ES-I3 (cell line): ENCODE results near the gene VDAC1.

Source experiments
- H3K36me3 ChIP-seq: 2 replicates; pipeline ENCODE4 v1.6.1; 2013; ENCODE audit warnings: mild to moderate bottlenecking, low read length, control low read depth, moderate library complexity; ENCODE audit not compliant: insufficient read depth
- H3K4me1 ChIP-seq: 2 replicates; pipeline ENCODE4 v1.6.1; 2013; ENCODE audit warnings: mild to moderate bottlenecking, control low read depth, low read length; ENCODE audit not compliant: insufficient read depth
- H3K9ac ChIP-seq: 2 replicates; pipeline ENCODE4 v1.6.1; 2013; ENCODE audit warnings: low read depth, mild to moderate bottlenecking, low read length, moderate library complexity
- H3K9me3 ChIP-seq: 2 replicates; pipeline ENCODE4 v1.6.1; 2013; ENCODE audit warnings: mild to moderate bottlenecking, low read length, moderate library complexity; ENCODE audit not compliant: control insufficient read depth, insufficient read depth

The VDAC1 gene

GRCh38 chr5:134007581-134008265 lies 2.9 kb upstream of the VDAC1 start:
- Histone ChIP-seq H3K9me3 (no peaks in the 10 kb centered on the region), H3K9ac (peak overlapping the region; percentile 0; the same call in 1 of the 2 replicates)

GRCh38 chr5:134006115-134006514 lies 1.3 kb upstream of the VDAC1 start:
- Histone ChIP-seq H3K9ac (peak overlapping the region; percentile 73), H3K9me3 (no peaks in the 10 kb centered on the region), H3K36me3 (peaks cover 4% of the 10 kb centered on the region), H3K4me1 (peaks cover 19% of the 10 kb centered on the region)

More at GRCh38 chr5:134007581-134008265, 2.9 kb upstream of the VDAC1 start:
- peaks cover 19% of the 10 kb centered on the region for H3K4me1 ChIP-seq
- H3K36me3 ChIP-seq, result no peaks in the 10 kb centered on the region

GRCh38 chr5:134005417-134006061 lies 764 bp upstream of the VDAC1 start:
- Histone ChIP-seq H3K9me3 (no peaks in the 10 kb centered on the region), H3K4me1 (peaks cover 23% of the 10 kb centered on the region), H3K36me3 (peaks cover 4% of the 10 kb centered on the region), H3K9ac (peak overlapping the region; percentile 73)

GRCh38 chr5:134003817-134004625 lies 754 bp downstream of the VDAC1 start:
- Histone ChIP-seq H3K36me3 (peaks cover 4% of the 10 kb centered on the region), H3K9me3 (no peaks in the 10 kb centered on the region), H3K9ac (peak overlapping the region; percentile 73), H3K4me1 (peaks cover 27% of the 10 kb centered on the region)

GRCh38 chr5:134003064-134003816 lies 1.5 kb downstream of the VDAC1 start:
- peaks cover 4% of the 10 kb centered on the region for H3K36me3 ChIP-seq

GRCh38 chr5:134001938-134002731 lies 2.6 kb downstream of the VDAC1 start:
- Histone ChIP-seq H3K9me3 (no peaks in the 10 kb centered on the region), H3K9ac (no peak overlapping the region), H3K4me1 (peaks cover 16% of the 10 kb centered on the region), H3K36me3 (peaks cover 4% of the 10 kb centered on the region)

More at GRCh38 chr5:134003064-134003816, 1.5 kb downstream of the VDAC1 start:
- Histone ChIP-seq H3K9ac (peak overlapping the region; percentile 73), H3K9me3 (no peaks in the 10 kb centered on the region), H3K4me1 (peaks cover 25% of the 10 kb centered on the region)

GRCh38 chr5:134000696-134001453 lies 3.9 kb downstream of the VDAC1 start:
- H3K9me3 ChIP-seq, result no peaks in the 10 kb centered on the region
- peaks cover 4% of the 10 kb centered on the region for H3K36me3 ChIP-seq
- H3K4me1 ChIP-seq, result peaks cover 26% of the 10 kb centered on the region
- H3K9ac ChIP-seq, result no peak overlapping the region

GRCh38 chr5:134000091-134000511 lies 4.7 kb downstream of the VDAC1 start:
- Histone ChIP-seq H3K4me1 (peaks cover 34% of the 10 kb centered on the region), H3K9me3 (no peaks in the 10 kb centered on the region), H3K9ac (no peak overlapping the region), H3K36me3 (peaks cover 4% of the 10 kb centered on the region)

GRCh38 chr5:133998807-133999206 lies 6.0 kb downstream of the VDAC1 start:
- Histone ChIP-seq H3K4me1 (peaks cover 37% of the 10 kb centered on the region), H3K36me3 (peaks cover 4% of the 10 kb centered on the region), H3K9me3 (no peaks in the 10 kb centered on the region), H3K9ac (no peak overlapping the region)

- peaks cover 4% of the 10 kb centered on the region for H3K36me3 ChIP-seq
- no peaks in the 10 kb centered on the region for H3K9me3 ChIP-seq
- H3K4me1 ChIP-seq, result peaks cover 34% of the 10 kb centered on the region
- H3K9ac ChIP-seq, result no peak overlapping the region
Measured at GRCh38 chr5:133998042-133998441, 6.7 kb downstream of the VDAC1 start.

GRCh38 chr5:133996683-133997252 lies 8.0 kb downstream of the VDAC1 start:
- Histone ChIP-seq H3K36me3 (no peaks in the 10 kb centered on the region; the same call in 1 of the 2 replicates), H3K9ac (no peak overlapping the region), H3K9me3 (no peaks in the 10 kb centered on the region), H3K4me1 (peaks cover 31% of the 10 kb centered on the region)

- peak overlapping the region; percentile 13; the same call in 1 of the 2 replicates for H3K9ac ChIP-seq
- no peaks in the 10 kb centered on the region for H3K9me3 ChIP-seq
- peaks cover 7% of the 10 kb centered on the region for H3K36me3 ChIP-seq
- H3K4me1 ChIP-seq, result peaks cover 29% of the 10 kb centered on the region
Measured at GRCh38 chr5:133995883-133996563, 8.8 kb downstream of the VDAC1 start.
